ENCODE data around the gene CCNB1IP1.

DNA sequence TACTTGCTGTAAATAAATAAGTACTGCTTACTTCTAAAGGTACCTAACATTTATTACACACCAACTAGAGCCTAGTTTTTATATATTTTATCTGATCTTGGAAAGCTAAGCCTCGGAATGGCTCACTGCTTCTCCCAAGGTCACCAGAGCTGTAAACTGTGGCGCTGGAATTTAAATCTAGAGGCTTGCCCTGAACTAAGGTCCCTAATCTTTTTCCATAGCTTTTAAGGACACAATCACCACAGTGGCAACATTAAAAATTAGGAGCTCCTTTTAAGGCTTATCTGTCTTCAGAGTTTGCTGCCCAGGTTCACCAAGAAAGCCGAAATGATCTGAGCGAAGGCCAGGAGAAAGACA is 670 bp downstream of the CCNB1IP1 start:
- TF ChIP-seq, protein P1, sequence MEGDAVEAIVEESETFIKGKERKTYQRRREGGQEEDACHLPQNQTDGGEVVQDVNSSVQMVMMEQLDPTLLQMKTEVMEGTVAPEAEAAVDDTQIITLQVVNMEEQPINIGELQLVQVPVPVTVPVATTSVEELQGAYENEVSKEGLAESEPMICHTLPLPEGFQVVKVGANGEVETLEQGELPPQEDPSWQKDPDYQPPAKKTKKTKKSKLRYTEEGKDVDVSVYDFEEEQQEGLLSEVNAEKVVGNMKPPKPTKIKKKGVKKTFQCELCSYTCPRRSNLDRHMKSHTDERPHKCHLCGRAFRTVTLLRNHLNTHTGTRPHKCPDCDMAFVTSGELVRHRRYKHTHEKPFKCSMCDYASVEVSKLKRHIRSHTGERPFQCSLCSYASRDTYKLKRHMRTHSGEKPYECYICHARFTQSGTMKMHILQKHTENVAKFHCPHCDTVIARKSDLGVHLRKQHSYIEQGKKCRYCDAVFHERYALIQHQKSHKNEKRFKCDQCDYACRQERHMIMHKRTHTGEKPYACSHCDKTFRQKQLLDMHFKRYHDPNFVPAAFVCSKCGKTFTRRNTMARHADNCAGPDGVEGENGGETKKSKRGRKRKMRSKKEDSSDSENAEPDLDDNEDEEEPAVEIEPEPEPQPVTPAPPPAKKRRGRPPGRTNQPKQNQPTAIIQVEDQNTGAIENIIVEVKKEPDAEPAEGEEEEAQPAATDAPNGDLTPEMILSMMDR (IDR thresholded peaks at IDR 0.05), result no peak
- no peak for TF ChIP-seq POLR2A (IDR thresholded peaks at IDR 0.05)
